HUES48 (cell line): Measurements from ENCODE around the gene RAD51B.

Experiments
- H3K27ac ChIP-seq: one replicate; pipeline ENCODE4 v1.7.0; 2013; ENCODE audit warnings: low read depth, low read length, inconsistent platforms
- H3K27me3 ChIP-seq: 2 replicates; pipeline ENCODE4 v1.6.1; 2013; ENCODE audit warnings: mild to moderate bottlenecking, low read length; ENCODE audit not compliant: control insufficient read depth, insufficient read depth
- H3K36me3 ChIP-seq: 2 replicates; pipeline ENCODE4 v1.6.1; 2013; ENCODE audit warnings: low read length; ENCODE audit not compliant: control insufficient read depth, insufficient read depth
- H3K4me1 ChIP-seq: 2 replicates; pipeline ENCODE4 v1.6.1; 2013; ENCODE audit warnings: mild to moderate bottlenecking, low read length; ENCODE audit not compliant: control insufficient read depth, insufficient read depth
- H3K4me3 ChIP-seq: 2 replicates; pipeline ENCODE4 v1.5.1; 2013; ENCODE audit warnings: mild to moderate bottlenecking, low read depth, low read length
- H3K9ac ChIP-seq: 2 replicates; pipeline ENCODE4 v1.6.1; 2013; ENCODE audit warnings: mild to moderate bottlenecking, low read depth, low read length, moderate library complexity
- H3K9me3 ChIP-seq: 2 replicates; pipeline ENCODE4 v1.6.1; 2013; ENCODE audit warnings: low read length; ENCODE audit not compliant: control insufficient read depth, insufficient read depth

Gene RAD51B

DNA sequence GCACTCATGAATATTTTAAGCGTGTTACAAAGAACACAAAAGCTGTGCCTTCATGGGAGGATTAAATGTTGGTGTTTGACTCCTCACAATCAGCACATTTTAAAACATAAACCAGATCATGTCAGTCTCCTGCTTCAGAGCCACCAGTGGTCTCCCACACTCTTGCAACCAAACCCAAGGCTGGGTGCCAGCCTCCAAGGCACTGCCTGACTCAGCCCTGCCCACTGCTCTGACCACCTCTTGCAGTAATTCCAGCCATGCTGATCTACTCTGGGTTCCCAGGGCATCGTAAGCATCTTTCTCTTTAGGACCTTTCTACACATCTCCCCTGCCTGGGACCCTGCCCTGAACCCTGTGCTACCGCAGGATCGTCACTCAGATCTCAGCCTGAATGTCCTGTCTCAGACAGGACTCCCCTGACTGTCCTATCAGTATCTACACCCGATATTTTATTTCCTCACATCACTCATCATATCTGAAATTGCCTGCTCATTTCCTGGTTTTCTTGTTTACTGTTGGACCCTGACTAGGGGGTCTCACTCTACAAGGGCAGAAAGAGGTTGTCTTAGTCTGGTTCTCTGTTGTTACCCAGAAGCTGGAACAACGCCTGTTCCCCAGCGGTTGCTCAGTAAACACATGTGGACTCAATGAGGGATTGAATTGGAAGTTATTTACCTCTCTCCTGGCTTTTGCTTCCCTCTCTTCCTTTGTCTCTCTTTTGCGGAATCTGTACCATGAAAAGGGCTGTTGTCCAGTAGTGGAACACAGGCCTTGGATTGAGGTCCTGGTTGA lies 449.8 kb downstream of the RAD51B start:
- Histone ChIP-seq H3K27ac (no peak overlapping the region), H3K4me3 (no peak overlapping the region), H3K27me3 (no peaks in the 10 kb centered on the region; the same call in 1 of the 2 replicates), H3K9me3 (no peaks in the 10 kb centered on the region), H3K36me3 (no peaks in the 10 kb centered on the region), H3K9ac (no peak overlapping the region), H3K4me1 (peaks cover 14% of the 10 kb centered on the region)

DNA sequence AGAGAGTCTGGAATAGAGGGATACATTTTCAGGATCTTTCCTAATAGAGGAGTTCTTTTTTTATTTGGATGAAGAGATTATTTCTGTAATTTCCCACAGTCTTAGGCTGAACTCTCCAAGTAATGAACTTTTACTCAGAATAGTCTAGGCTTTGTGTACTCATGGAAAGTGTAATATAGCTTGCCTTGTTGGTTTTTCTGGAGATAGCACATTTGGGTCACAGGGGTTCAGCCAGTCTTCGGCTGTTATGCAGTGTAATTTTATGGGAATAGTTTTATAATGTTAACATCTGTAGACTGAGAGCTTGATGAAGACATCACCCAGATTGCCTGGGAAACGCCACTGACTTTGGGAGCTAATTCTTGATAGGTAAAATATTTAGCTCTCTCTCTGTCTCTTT lies 450.8 kb downstream of the RAD51B start:
- H3K4me1 ChIP-seq = 0 out of 2 replicates have a peak, but pooled peaks cover 8% of the 10 kb centered on the region
- H3K27ac ChIP-seq = no peak overlapping the region

GRCh38 chr14:68271913-68272391 lies 452.4 kb downstream of the RAD51B start:
- no peak overlapping the region for H3K9ac ChIP-seq
- H3K27me3 ChIP-seq = no peaks in the 10 kb centered on the region; the same call in 1 of the 2 replicates
- no peaks in the 10 kb centered on the region for H3K36me3 ChIP-seq
- 0 out of 2 replicates have a peak, but pooled peaks cover 8% of the 10 kb centered on the region for H3K4me1 ChIP-seq
- no peak overlapping the region for H3K4me3 ChIP-seq
- no peak overlapping the region for H3K27ac ChIP-seq
- H3K9me3 ChIP-seq = no peaks in the 10 kb centered on the region

More for the DNA sequence above, 450.8 kb downstream of the RAD51B start:
- Histone ChIP-seq H3K9ac (no peak overlapping the region), H3K36me3 (no peaks in the 10 kb centered on the region), H3K9me3 (no peaks in the 10 kb centered on the region), H3K27me3 (no peaks in the 10 kb centered on the region; the same call in 1 of the 2 replicates), H3K4me3 (no peak overlapping the region)

GRCh38 chr14:68273413-68273812 lies 453.8 kb downstream of the RAD51B start:
- no peaks in the 10 kb centered on the region for H3K36me3 ChIP-seq
- no peaks in the 10 kb centered on the region for H3K9me3 ChIP-seq
- H3K9ac ChIP-seq = no peak overlapping the region
- H3K4me3 ChIP-seq = no peak overlapping the region
- H3K27me3 ChIP-seq = no peaks in the 10 kb centered on the region; the same call in 1 of the 2 replicates
- 0 out of 2 replicates have a peak, but pooled peaks cover 8% of the 10 kb centered on the region for H3K4me1 ChIP-seq
- H3K27ac ChIP-seq = no peak overlapping the region

GRCh38 chr14:68274725-68275124 lies 455.1 kb downstream of the RAD51B start:
- H3K4me3 ChIP-seq = no peak overlapping the region
- no peaks in the 10 kb centered on the region; the same call in 1 of the 2 replicates for H3K27me3 ChIP-seq
- H3K36me3 ChIP-seq = no peaks in the 10 kb centered on the region
- H3K9ac ChIP-seq = no peak overlapping the region
- no peaks in the 10 kb centered on the region for H3K9me3 ChIP-seq
- no peak overlapping the region for H3K27ac ChIP-seq
- no peaks in the 10 kb centered on the region for H3K4me1 ChIP-seq

DNA sequence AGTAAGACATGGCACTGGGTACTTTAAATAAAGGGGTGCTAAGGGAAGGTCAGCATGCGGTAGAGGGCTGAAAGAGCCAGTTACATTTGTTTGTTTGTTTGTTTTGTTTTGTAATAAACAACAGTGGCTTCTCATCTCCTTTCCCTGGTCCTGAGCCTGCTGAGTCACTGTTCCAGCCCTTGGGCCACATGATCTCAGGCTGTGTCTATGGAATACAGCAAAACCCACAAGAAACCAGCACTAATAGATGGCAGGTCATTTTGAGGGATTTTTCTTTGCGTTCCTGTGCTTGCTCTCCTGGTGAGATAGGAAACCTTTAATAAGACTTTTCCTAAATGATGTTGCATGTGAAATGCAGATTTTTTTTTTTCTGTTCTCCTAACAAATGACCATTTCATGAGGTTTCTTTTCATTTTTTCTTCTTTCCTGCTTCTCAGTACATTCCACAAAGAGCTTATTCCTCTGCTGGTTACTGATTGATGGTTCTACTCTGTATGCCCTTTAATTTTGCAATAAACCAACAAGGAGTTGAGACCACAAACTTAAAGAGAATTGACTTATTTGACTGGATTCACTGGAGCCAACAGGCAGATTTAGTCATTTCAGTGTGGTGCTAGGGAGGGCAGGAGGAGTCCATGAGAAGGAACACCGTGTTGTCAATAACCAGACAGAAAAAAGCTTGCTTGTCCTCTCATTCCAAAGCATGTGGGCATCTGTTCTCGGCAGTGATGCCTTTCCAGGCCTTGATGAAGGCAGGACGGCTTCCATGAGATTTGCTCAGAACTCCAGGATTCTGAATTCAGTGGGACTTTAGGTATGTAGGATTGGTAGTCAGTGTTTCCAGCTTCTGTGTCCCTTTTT lies 459.2 kb downstream of the RAD51B start:
- Histone ChIP-seq H3K27me3 (no peaks in the 10 kb centered on the region; the same call in none of the 2 replicates), H3K27ac (no peak overlapping the region), H3K36me3 (no peaks in the 10 kb centered on the region), H3K9me3 (no peaks in the 10 kb centered on the region), H3K9ac (no peak overlapping the region), H3K4me1 (peaks cover 11% of the 10 kb centered on the region), H3K4me3 (no peak overlapping the region)

GRCh38 chr14:68279437-68279720 lies 459.8 kb downstream of the RAD51B start:
- Histone ChIP-seq H3K27ac (no peak overlapping the region), H3K27me3 (no peaks in the 10 kb centered on the region; the same call in 1 of the 2 replicates), H3K4me1 (peaks cover 11% of the 10 kb centered on the region), H3K36me3 (no peaks in the 10 kb centered on the region), H3K9ac (no peak overlapping the region), H3K9me3 (no peaks in the 10 kb centered on the region), H3K4me3 (no peak overlapping the region)

DNA sequence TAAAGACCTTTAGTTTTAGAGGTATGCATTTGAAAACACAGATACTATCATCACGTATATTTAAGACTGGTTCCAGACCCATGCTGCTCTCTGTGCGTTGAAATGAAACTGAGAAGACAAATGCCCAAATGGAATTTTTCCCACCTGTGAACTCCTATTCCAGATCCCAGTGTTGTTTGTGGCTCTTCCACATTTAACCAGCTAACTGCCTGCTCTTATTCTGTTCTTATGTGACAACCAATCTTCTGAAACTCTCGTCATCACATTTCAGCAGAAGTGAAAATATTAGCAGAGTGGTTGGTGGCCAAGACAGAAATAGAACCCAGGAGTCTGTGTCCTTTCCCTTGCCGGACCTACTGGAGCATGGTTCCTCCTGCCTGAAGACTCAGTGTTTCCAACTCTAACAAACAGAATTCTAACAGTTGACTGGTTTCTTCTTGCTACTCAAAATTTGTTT lies 460.2 kb downstream of the RAD51B start:
- H3K4me1 ChIP-seq = peaks cover 11% of the 10 kb centered on the region
- no peak overlapping the region for H3K27ac ChIP-seq
- H3K9ac ChIP-seq = no peak overlapping the region

GRCh38 chr14:68281497-68281896 lies 461.9 kb downstream of the RAD51B start:
- Histone ChIP-seq H3K27ac (no peak overlapping the region), H3K9me3 (no peaks in the 10 kb centered on the region), H3K4me3 (no peak overlapping the region), H3K9ac (no peak overlapping the region), H3K27me3 (no peaks in the 10 kb centered on the region; the same call in 1 of the 2 replicates), H3K4me1 (peaks cover 11% of the 10 kb centered on the region), H3K36me3 (no peaks in the 10 kb centered on the region)

More for the DNA sequence above, 460.2 kb downstream of the RAD51B start:
- Histone ChIP-seq H3K36me3 (no peaks in the 10 kb centered on the region), H3K9me3 (no peaks in the 10 kb centered on the region), H3K27me3 (no peaks in the 10 kb centered on the region; the same call in 1 of the 2 replicates), H3K4me3 (no peak overlapping the region)

- H3K27ac ChIP-seq = peak overlapping the region; percentile 48
- no peaks in the 10 kb centered on the region for H3K36me3 ChIP-seq
- H3K9me3 ChIP-seq = no peaks in the 10 kb centered on the region
- no peak overlapping the region for H3K4me3 ChIP-seq
- peaks cover 11% of the 10 kb centered on the region for H3K4me1 ChIP-seq
- H3K27me3 ChIP-seq = no peaks in the 10 kb centered on the region; the same call in 1 of the 2 replicates
- no peak overlapping the region for H3K9ac ChIP-seq
Measured at GRCh38 chr14:68282479-68283377, 463.1 kb downstream of the RAD51B start.
